GM12874 (cell line): ENCODE results near the gene CBX1.

ENCODE experiments used
- TF ChIP-seq, protein P1 (sequence below): IDR thresholded peaks from 2 replicates; pipeline ENCODE4 v1.5.1; 2011; ENCODE audit warnings: low read depth, mild to moderate bottlenecking, control low read depth, low read length, moderate library complexity; ENCODE audit not compliant: insufficient read depth

Gene CBX1

DNA sequence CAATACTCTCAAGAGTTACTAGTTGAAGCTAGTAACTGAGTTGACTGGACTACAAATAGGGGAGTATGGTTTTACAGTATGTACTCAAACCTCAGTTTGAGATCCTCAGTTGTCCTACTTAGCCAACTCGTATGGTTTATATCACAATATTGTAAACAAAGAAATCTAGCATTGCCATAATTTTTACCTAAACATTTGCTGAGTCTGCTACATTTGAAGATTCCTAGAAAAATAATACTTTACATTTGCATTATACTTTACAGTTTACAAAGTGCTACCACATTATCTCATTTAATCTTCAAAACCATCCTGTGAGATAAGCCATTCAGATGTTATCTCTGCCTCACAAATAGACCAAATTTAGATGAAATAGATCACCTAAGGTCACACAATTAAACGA is 16.3 kb downstream of the CBX1 start:
- TF ChIP-seq, protein P1, sequence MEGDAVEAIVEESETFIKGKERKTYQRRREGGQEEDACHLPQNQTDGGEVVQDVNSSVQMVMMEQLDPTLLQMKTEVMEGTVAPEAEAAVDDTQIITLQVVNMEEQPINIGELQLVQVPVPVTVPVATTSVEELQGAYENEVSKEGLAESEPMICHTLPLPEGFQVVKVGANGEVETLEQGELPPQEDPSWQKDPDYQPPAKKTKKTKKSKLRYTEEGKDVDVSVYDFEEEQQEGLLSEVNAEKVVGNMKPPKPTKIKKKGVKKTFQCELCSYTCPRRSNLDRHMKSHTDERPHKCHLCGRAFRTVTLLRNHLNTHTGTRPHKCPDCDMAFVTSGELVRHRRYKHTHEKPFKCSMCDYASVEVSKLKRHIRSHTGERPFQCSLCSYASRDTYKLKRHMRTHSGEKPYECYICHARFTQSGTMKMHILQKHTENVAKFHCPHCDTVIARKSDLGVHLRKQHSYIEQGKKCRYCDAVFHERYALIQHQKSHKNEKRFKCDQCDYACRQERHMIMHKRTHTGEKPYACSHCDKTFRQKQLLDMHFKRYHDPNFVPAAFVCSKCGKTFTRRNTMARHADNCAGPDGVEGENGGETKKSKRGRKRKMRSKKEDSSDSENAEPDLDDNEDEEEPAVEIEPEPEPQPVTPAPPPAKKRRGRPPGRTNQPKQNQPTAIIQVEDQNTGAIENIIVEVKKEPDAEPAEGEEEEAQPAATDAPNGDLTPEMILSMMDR: no peak

DNA sequence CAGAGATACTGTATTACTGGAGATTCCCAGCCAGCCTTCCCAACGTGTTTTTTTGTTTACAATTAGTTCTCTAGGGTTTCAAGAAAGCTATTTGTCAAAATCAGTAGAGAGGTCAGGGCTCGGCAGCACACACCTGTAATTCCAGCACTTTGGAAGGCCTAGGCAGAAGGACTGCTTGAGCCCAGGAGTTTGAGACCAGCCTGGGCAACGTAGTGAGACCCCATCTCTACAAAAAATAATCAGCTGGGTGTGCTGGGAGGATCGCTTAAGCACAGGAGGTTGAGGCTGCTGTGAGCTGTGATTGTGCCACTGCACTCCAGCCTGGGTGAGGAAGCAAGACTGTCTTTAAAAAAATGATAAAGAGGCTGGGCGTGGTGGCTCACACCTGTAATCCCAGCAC is 19.4 kb downstream of the CBX1 start:
- TF ChIP-seq, protein P1: no peak

DNA sequence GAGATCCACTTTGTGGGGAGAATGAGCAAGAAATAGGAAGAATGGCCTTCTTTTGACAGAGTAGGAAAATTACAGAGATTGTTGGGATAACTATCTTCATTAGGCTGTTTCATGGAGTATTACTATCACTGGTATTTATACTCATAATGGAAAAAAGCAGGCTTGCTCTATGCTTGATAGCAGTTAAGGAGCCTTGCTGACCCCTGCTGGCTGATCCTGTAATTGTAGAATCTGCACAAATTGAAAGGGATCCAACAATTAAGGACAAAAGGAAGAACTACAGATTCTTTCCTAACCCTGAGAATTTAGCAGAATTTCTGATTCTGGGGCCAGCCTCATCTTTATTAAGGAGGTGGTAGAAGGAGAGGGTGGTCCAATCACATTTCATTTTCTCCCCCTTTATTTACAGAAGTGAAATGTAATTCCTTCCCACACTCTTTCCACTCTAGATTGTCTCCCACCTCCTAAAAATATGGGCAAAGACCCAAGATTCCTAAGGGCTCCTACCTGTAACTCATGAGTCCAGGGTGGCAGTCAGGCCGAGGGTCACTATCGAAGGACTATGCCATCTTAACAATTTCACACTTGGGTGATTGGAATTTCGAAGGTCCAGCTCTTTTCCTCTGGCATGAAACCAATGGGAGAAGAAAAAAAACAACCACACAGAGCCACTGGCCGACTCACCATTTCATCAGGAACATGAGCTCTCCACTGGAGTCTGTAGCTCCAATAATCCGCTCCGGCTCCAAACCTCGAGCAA is 26.8 kb downstream of the CBX1 start:
- TF ChIP-seq, protein P1: peak; percentile 70; the same call in 1 of the 2 replicates

DNA sequence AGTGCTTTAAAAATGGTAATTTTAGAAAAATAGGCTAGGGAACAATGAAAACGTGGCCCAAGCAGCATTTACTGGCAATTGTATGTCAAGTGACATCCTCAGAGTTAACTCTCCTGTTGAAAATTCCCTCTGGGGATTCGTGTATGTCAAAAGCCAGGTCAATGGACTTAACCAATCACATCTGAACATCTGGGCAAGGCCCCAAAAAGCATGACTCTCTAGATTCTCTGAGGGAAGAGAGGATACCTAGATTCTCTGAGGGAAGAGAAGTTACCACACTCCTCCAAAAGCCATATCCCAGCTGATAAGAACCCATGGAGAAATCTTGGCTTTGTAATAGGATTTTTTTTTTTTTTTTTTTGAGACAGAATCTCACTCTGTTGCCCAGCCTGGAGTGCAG is 29.6 kb downstream of the CBX1 start:
- TF ChIP-seq, protein P1: no peak

DNA sequence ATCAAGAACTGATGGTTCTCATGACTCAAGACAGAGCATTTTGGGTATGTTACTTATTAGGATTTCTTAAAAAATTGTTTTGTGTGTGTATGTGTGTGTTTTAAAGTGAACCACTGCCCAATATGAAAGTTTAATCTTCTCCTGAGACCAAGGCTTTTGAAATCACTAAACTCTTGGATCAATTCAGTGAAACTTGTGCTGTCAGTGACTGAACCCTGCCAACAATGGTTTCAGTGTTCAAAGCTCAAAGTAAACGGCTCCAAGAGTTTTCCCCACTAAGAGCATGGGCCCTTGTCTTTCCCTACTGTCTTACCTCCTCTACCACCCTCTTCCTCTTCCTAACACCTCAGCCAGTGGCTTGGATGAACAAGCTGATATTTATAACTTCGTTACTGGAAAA is 31.1 kb downstream of the CBX1 start:
- TF ChIP-seq, protein P1: no peak

DNA sequence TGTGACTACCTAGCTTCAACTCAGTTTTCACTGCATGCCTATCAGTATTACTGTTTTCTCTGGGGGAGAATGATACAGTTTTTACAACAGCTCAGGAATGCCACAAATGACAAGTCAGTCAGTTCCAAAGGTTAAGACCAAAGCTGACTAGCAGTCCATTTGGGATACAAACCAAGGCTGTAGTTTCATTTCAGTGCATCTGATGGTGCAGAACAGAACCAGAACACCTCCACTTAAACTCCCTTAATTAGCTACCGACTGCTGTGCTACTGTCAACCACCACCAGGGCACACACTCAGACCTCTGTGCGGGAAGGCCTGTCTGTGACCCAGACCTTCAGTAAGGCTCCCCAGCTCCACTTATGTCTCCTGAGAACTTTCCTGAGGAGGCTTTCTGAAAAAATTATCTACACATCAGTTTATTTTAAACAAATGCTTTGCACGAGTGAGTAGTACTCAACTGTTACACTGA is 32.8 kb downstream of the CBX1 start:
- TF ChIP-seq, protein P1: peak; percentile 43

DNA sequence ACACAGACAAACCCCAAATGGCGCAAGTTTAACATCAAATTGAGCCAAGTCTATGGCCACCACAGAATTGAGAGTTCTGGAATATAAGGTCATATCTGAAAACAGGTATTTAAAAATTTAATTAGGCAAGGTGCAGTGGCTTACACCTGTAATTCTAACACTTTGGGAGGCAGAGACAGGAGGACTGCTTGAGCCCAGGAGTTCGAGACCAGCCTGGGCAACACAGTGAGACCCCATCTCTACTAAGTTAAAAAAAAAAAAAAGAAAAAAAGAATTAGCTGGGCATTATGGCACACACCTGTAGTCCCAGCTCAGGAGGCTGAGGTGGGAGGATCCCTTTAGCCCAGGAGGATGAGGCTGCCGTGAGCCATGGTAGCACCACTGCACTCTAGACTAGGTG is 34.0 kb downstream of the CBX1 start:
- TF ChIP-seq, protein P1: no peak
